ENCODE data around the gene CDK10. TPM values are rescaled to one million over a fixed set of nuclear protein-coding genes. Genes with fewer than 3 reads are reported as not detected.

CDK10 gene
- 38.3 TPM for total RNA-seq
- 124 TPM for polyA plus RNA-seq
- long read RNA-seq, donor 1: 0 reads
- long read RNA-seq, donor 2: 0 reads
- long read RNA-seq, donor 3, partial matches to known transcripts: 0 of 7 reads
- long read RNA-seq, donor 3, other reads (novel, unspliced or antisense): 0 of 7 reads
- long read RNA-seq, donor 4, partial matches to known transcripts: 0 of 1 reads
- long read RNA-seq, donor 4, other reads (novel, unspliced or antisense): 0 of 1 reads
- long read RNA-seq, donor 5, partial matches to known transcripts: 0 of 4 reads
- long read RNA-seq, donor 5, other reads (novel, unspliced or antisense): 0 of 4 reads
- long read RNA-seq, donor 6, partial matches to known transcripts: 9 of 11 reads
- long read RNA-seq, donor 6, other reads (novel, unspliced or antisense): 0 of 11 reads
- long read RNA-seq, donor 7, partial matches to known transcripts: 8 of 10 reads
- long read RNA-seq, donor 7, other reads (novel, unspliced or antisense): 0 of 10 reads
- long read RNA-seq, donor 8, partial matches to known transcripts: 0 of 1 reads
- long read RNA-seq, donor 8, other reads (novel, unspliced or antisense): 0 of 1 reads
- long read RNA-seq, donor 9, partial matches to known transcripts: 0 of 1 reads
- long read RNA-seq, donor 9, other reads (novel, unspliced or antisense): 0 of 1 reads
- long read RNA-seq, donor 10, partial matches to known transcripts: 0 of 3 reads
- long read RNA-seq, donor 10, other reads (novel, unspliced or antisense): 0 of 3 reads

- no peaks in the 10 kb centered on the region for H3K27me3 ChIP-seq (ENCODE audit: control insufficient read depth in 2 of 2, insufficient read depth in 1 of 2, low read length in 1 of 2)
- H3K9me3 ChIP-seq (ENCODE audit: control insufficient read depth in 2 of 2, insufficient read depth in 1 of 2, low read length in 1 of 2): peaks cover 0 to 15% of the 10 kb centered on the region in 2 donors
- peak within 1 kb of the TSS; percentile 78 to 92 for H3K4me3 ChIP-seq (ENCODE audit: low read length in 2 of 2)
- peaks cover 17 to 18% of the 10 kb centered on the region in 2 donors for H3K36me3 ChIP-seq (ENCODE audit: control insufficient read depth in 2 of 2, insufficient read depth in 2 of 2, low read length in 1 of 2)
- H3K4me1 ChIP-seq (ENCODE audit: control insufficient read depth in 2 of 2, insufficient read depth in 2 of 2, low read length in 2 of 2): peaks cover 11 to 17% of the 10 kb centered on the region in 2 donors
- DNase-seq (ENCODE audit: low read depth in 6 of 9, low spot score in 9 of 9): peak; percentile 79 to 93 (median 86)
- H3K27ac ChIP-seq (ENCODE audit: low read depth in 1 of 2, low read length in 1 of 2): peak within 1 kb of the TSS; percentile 85 to 97
- under 1% methylated on average over 67 of the region's 67 CpGs for WGBS
These were observed at the start of gene CDK10 for GRCh38 chr16:89686520-89687091. TSS of gene CDK10 (plus strand) at chr16:89686689. CDS start at chr16:89686711, 22 bp downstream.

GRCh38 chr16:89637379-89637778, 49.1 kb upstream of the CDK10 start:
- Histone ChIP-seq H3K27me3 (ENCODE audit: control insufficient read depth in 2 of 2, insufficient read depth in 1 of 2, low read length in 1 of 2) (peaks cover 0 to 4% of the 10 kb centered on the region in 2 donors), H3K4me1 (ENCODE audit: control insufficient read depth in 2 of 2, insufficient read depth in 2 of 2, low read length in 2 of 2) (peaks cover 0 to 5% of the 10 kb centered on the region in 2 donors), H3K9me3 (ENCODE audit: control insufficient read depth in 2 of 2, insufficient read depth in 1 of 2, low read length in 1 of 2) (peaks cover 0 to 19% of the 10 kb centered on the region in 2 donors), H3K27ac (ENCODE audit: low read depth in 1 of 2, low read length in 1 of 2) (no peak overlapping the region), H3K36me3 (ENCODE audit: control insufficient read depth in 2 of 2, insufficient read depth in 2 of 2, low read length in 1 of 2) (no peaks in the 10 kb centered on the region), H3K4me3 (ENCODE audit: low read length in 2 of 2) (no peak overlapping the region)
- no peak for DNase-seq (ENCODE audit: low read depth in 6 of 9, low spot score in 9 of 9)
- WGBS: 91% methylated on average over 10 of the region's 10 CpGs

- peaks cover 0 to 5% of the 10 kb centered on the region in 2 donors for H3K4me1 ChIP-seq (ENCODE audit: control insufficient read depth in 2 of 2, insufficient read depth in 2 of 2, low read length in 2 of 2)
- H3K27ac ChIP-seq (ENCODE audit: low read depth in 1 of 2, low read length in 1 of 2): no peak overlapping the region
- no peaks in the 10 kb centered on the region for H3K36me3 ChIP-seq (ENCODE audit: control insufficient read depth in 2 of 2, insufficient read depth in 2 of 2, low read length in 1 of 2)
- no peaks in the 10 kb centered on the region for H3K27me3 ChIP-seq (ENCODE audit: control insufficient read depth in 2 of 2, insufficient read depth in 1 of 2, low read length in 1 of 2)
- H3K4me3 ChIP-seq (ENCODE audit: low read length in 2 of 2): no peak overlapping the region
- H3K9me3 ChIP-seq (ENCODE audit: control insufficient read depth in 2 of 2, insufficient read depth in 1 of 2, low read length in 1 of 2): peaks cover 0 to 19% of the 10 kb centered on the region in 2 donors
- no peak for DNase-seq (ENCODE audit: low read depth in 6 of 9, low spot score in 9 of 9)
- WGBS: 92% methylated on average over 10 of the region's 10 CpGs
These were observed 48.0 kb upstream of the CDK10 start for GRCh38 chr16:89638455-89638854.

DNA sequence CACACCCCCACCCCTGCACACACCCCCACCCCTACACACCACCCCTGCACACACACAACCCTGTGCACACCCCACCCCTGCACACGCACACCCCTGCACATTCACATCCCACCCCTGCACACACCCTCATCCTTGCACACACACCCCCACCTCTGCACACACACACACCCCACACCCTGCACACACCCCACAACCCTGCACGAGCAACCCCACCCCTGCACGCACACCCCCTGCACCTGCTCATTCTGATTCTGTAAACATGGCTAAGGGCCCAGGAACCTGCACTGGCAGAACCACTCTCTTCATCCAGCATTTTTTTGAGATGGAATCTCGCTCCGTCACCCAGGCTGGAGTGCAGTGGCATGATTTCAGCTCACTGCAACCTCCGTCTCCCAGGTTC, 47.1 kb upstream of the CDK10 start:
- no peak for DNase-seq (ENCODE audit: low read depth in 6 of 9, low spot score in 9 of 9)
- Histone ChIP-seq H3K27me3 (ENCODE audit: control insufficient read depth in 2 of 2, insufficient read depth in 1 of 2, low read length in 1 of 2) (no peaks in the 10 kb centered on the region), H3K36me3 (ENCODE audit: control insufficient read depth in 2 of 2, insufficient read depth in 2 of 2, low read length in 1 of 2) (peaks cover 2% of the 10 kb centered on the region in 2 donors), H3K4me3 (ENCODE audit: low read length in 2 of 2) (no peak overlapping the region), H3K9me3 (ENCODE audit: control insufficient read depth in 2 of 2, insufficient read depth in 1 of 2, low read length in 1 of 2) (peaks cover 0 to 16% of the 10 kb centered on the region in 2 donors), H3K27ac (ENCODE audit: low read depth in 1 of 2, low read length in 1 of 2) (no peak overlapping the region), H3K4me1 (ENCODE audit: control insufficient read depth in 2 of 2, insufficient read depth in 2 of 2, low read length in 2 of 2) (peaks cover 0 to 5% of the 10 kb centered on the region in 2 donors)
- WGBS: 93% methylated on average over 6 of the region's 6 CpGs

GRCh38 chr16:89641458-89642119, 44.9 kb upstream of the CDK10 start:
- peaks cover 0 to 5% of the 10 kb centered on the region in 2 donors for H3K4me1 ChIP-seq (ENCODE audit: control insufficient read depth in 2 of 2, insufficient read depth in 2 of 2, low read length in 2 of 2)
- no peak overlapping the region for H3K27ac ChIP-seq (ENCODE audit: low read depth in 1 of 2, low read length in 1 of 2)
- H3K27me3 ChIP-seq (ENCODE audit: control insufficient read depth in 2 of 2, insufficient read depth in 1 of 2, low read length in 1 of 2): no peaks in the 10 kb centered on the region
- peaks cover 0 to 7% of the 10 kb centered on the region in 2 donors for H3K9me3 ChIP-seq (ENCODE audit: control insufficient read depth in 2 of 2, insufficient read depth in 1 of 2, low read length in 1 of 2)
- peaks cover 24 to 25% of the 10 kb centered on the region in 2 donors for H3K36me3 ChIP-seq (ENCODE audit: control insufficient read depth in 2 of 2, insufficient read depth in 2 of 2, low read length in 1 of 2)
- no peak overlapping the region for H3K4me3 ChIP-seq (ENCODE audit: low read length in 2 of 2)
- no peak for DNase-seq (ENCODE audit: low read depth in 6 of 9, low spot score in 9 of 9)
- 65% methylated on average over 14 of the region's 14 CpGs for WGBS

DNA sequence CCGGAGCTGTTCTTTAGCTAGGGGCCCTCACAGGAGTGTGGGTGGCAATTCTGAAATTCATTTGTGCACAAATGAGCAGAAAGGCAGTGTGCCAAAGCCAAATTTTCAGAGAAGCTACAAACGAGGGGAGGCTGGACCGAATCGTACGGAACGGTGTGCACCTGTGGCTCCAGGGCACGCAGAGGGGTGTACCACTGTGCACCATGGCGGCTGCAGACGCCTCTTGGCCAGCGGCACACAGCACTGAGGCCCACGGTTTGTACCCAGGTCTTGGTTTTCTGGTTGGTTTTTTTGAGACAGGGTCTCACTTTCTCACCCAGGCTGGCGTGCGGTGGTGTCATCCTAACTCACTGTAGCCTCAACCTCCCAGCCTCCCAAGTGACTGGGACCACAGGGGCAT, 43.9 kb upstream of the CDK10 start:
- H3K4me3 ChIP-seq (ENCODE audit: low read length in 2 of 2): no peak overlapping the region
- H3K9me3 ChIP-seq (ENCODE audit: control insufficient read depth in 2 of 2, insufficient read depth in 1 of 2, low read length in 1 of 2): peaks cover 0 to 9% of the 10 kb centered on the region in 2 donors
- no peak for DNase-seq (ENCODE audit: low read depth in 6 of 9, low spot score in 9 of 9)
- no peak overlapping the region for H3K27ac ChIP-seq (ENCODE audit: low read depth in 1 of 2, low read length in 1 of 2)
- H3K4me1 ChIP-seq (ENCODE audit: control insufficient read depth in 2 of 2, insufficient read depth in 2 of 2, low read length in 2 of 2): peaks cover 0 to 5% of the 10 kb centered on the region in 2 donors
- WGBS: 93% methylated on average over 13 of the region's 13 CpGs
- no peaks in the 10 kb centered on the region for H3K27me3 ChIP-seq (ENCODE audit: control insufficient read depth in 2 of 2, insufficient read depth in 1 of 2, low read length in 1 of 2)
- peaks cover 34% of the 10 kb centered on the region in 2 donors for H3K36me3 ChIP-seq (ENCODE audit: control insufficient read depth in 2 of 2, insufficient read depth in 2 of 2, low read length in 1 of 2)

GRCh38 chr16:89643769-89644300, 42.7 kb upstream of the CDK10 start:
- H3K36me3 ChIP-seq (ENCODE audit: control insufficient read depth in 2 of 2, insufficient read depth in 2 of 2, low read length in 1 of 2): peaks cover 38 to 39% of the 10 kb centered on the region in 2 donors
- 95% methylated on average over 14 of the region's 14 CpGs for WGBS
- H3K27ac ChIP-seq (ENCODE audit: low read depth in 1 of 2, low read length in 1 of 2): no peak overlapping the region
- H3K4me3 ChIP-seq (ENCODE audit: low read length in 2 of 2): no peak overlapping the region
- peaks cover 0 to 5% of the 10 kb centered on the region in 2 donors for H3K4me1 ChIP-seq (ENCODE audit: control insufficient read depth in 2 of 2, insufficient read depth in 2 of 2, low read length in 2 of 2)
- H3K9me3 ChIP-seq (ENCODE audit: control insufficient read depth in 2 of 2, insufficient read depth in 1 of 2, low read length in 1 of 2): peaks cover 0 to 6% of the 10 kb centered on the region in 2 donors
- DNase-seq (ENCODE audit: low read depth in 6 of 9, low spot score in 9 of 9): no peak
- H3K27me3 ChIP-seq (ENCODE audit: control insufficient read depth in 2 of 2, insufficient read depth in 1 of 2, low read length in 1 of 2): no peaks in the 10 kb centered on the region

- no peak overlapping the region for H3K27ac ChIP-seq (ENCODE audit: low read depth in 1 of 2, low read length in 1 of 2)
- H3K4me1 ChIP-seq (ENCODE audit: control insufficient read depth in 2 of 2, insufficient read depth in 2 of 2, low read length in 2 of 2): peaks cover 0 to 5% of the 10 kb centered on the region in 2 donors
- no peaks in the 10 kb centered on the region for H3K27me3 ChIP-seq (ENCODE audit: control insufficient read depth in 2 of 2, insufficient read depth in 1 of 2, low read length in 1 of 2)
- H3K9me3 ChIP-seq (ENCODE audit: control insufficient read depth in 2 of 2, insufficient read depth in 1 of 2, low read length in 1 of 2): peaks cover 0 to 6% of the 10 kb centered on the region in 2 donors
- no peak for DNase-seq (ENCODE audit: low read depth in 6 of 9, low spot score in 9 of 9)
- 96% methylated on average over 11 of the region's 11 CpGs for WGBS
- peaks cover 43 to 50% of the 10 kb centered on the region in 2 donors for H3K36me3 ChIP-seq (ENCODE audit: control insufficient read depth in 2 of 2, insufficient read depth in 2 of 2, low read length in 1 of 2)
- H3K4me3 ChIP-seq (ENCODE audit: low read length in 2 of 2): no peak overlapping the region
These were observed 41.4 kb upstream of the CDK10 start for GRCh38 chr16:89645122-89645521.
